ENCODE measurements around the gene SERPINB11. TPM values are rescaled to one million over a fixed set of nuclear protein-coding genes. Genes with fewer than 3 reads are reported as not detected.

The SERPINB11 gene
- total RNA-seq, 2 experiments from 2014 or later, result not detected

DNA sequence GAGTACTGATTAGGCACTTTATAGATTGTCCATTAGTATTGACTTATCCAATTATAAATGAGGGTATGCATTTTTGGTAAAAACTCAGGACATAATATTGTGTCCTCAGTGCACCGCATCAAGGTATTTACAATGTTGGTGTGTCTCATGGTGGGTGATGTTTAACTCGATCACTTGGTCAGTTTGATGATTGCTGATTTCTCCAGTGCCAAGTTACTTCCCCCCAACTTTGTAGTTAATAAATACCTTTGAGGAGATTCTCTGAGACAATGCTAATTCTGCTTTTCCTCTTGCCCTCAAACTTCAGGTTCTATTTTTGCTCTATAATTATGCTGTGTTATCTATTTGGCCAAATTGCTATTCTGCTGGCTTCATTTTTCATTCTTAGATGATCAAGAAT lies 44.2 kb downstream of the SERPINB11 start:
- no peak for ATAC-seq
- ChIA-PET CTCF (no interaction called here), POLR2A (no interaction called here)
- H3K27me3 Mint-ChIP-seq, result no peaks in the 10 kb centered on the region
- no peaks in the 10 kb centered on the region for H3K36me3 Mint-ChIP-seq (ENCODE audit: low read depth)
- TF ChIP-seq, protein P1, sequence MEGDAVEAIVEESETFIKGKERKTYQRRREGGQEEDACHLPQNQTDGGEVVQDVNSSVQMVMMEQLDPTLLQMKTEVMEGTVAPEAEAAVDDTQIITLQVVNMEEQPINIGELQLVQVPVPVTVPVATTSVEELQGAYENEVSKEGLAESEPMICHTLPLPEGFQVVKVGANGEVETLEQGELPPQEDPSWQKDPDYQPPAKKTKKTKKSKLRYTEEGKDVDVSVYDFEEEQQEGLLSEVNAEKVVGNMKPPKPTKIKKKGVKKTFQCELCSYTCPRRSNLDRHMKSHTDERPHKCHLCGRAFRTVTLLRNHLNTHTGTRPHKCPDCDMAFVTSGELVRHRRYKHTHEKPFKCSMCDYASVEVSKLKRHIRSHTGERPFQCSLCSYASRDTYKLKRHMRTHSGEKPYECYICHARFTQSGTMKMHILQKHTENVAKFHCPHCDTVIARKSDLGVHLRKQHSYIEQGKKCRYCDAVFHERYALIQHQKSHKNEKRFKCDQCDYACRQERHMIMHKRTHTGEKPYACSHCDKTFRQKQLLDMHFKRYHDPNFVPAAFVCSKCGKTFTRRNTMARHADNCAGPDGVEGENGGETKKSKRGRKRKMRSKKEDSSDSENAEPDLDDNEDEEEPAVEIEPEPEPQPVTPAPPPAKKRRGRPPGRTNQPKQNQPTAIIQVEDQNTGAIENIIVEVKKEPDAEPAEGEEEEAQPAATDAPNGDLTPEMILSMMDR (IDR thresholded peaks at IDR 0.05), result no peak
- H3K4me1 Mint-ChIP-seq (ENCODE audit: low read depth), result no peaks in the 10 kb centered on the region
- no peaks in the 10 kb centered on the region for H3K9me3 Mint-ChIP-seq
- intact Hi-C loops (cut with micrococcal nuclease), result no loop called here
- DNase-seq, result no peak
- no peak overlapping the region for H3K27ac Mint-ChIP-seq
- H3K4me3 Mint-ChIP-seq, result no peak overlapping the region

DNA sequence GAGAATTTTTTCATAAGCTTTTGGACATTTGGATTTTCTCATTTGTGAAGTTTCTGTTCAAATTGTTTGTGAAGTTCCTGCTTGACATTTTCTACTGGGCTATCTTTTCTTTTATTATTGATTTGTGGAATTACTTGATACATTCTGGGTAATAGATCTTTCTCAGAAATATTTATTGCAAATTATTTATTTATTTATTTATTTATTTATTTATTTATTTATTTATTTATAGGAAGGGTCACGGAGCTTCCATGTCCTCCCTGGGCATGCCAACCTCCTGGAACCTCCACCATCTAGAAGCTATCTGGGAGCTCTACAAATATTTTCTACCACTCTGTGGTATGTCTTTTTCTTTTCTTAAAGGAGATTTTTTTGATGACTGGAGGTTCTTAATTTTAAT lies 46.7 kb downstream of the SERPINB11 start:
- intact Hi-C loops (cut with micrococcal nuclease), result no loop called here
- Mint-ChIP-seq H3K4me1 (ENCODE audit: low read depth) (no peaks in the 10 kb centered on the region), H3K27me3 (peaks cover 1% of the 10 kb centered on the region), H3K4me3 (no peak overlapping the region), H3K27ac (no peak overlapping the region), H3K36me3 (ENCODE audit: low read depth) (no peaks in the 10 kb centered on the region), H3K9me3 (no peaks in the 10 kb centered on the region)
- ATAC-seq (no peak), DNase-seq (no peak)
- CTCF ChIA-PET, result no interaction called here
- TF ChIP-seq, protein P1 (IDR thresholded peaks at IDR 0.05), result no peak
- POLR2A ChIA-PET, result no interaction called here

DNA sequence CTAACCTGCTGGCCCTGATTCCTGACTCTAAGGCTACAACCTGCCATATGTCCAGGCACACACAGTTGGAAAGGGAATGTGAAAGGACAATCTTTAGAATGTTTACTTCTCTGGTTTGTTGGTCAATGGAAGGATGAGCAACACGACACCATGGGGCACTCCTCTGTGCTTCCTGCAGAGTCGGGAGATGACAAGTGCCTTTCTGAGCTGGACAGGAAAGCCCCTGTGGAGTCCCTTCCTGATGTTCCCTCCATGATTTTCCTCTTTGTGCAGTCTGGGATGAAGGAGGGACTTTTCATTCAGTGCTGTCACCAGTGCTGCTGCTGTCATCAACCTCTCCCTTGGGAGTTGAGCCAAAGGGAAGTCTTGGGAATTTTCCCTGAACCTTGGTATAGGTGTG lies 49.9 kb downstream of the SERPINB11 start:
- H3K36me3 Mint-ChIP-seq (ENCODE audit: low read depth), result no peaks in the 10 kb centered on the region
- intact Hi-C loops (cut with micrococcal nuclease), result no loop called here
- peaks cover 1% of the 10 kb centered on the region for H3K27me3 Mint-ChIP-seq
- ATAC-seq, result no peak
- no peak for DNase-seq
- POLR2A ChIA-PET, result interaction anchor here (0.9 kb wide), 1 partner anchor 14 kb away, joined by 3 read pairs; no protein-coding TSS in a partner anchor
- no peaks in the 10 kb centered on the region for H3K9me3 Mint-ChIP-seq
- H3K4me1 Mint-ChIP-seq (ENCODE audit: low read depth), result no peaks in the 10 kb centered on the region
- TF ChIP-seq, protein P1 (IDR thresholded peaks at IDR 0.05), result no peak
- H3K27ac Mint-ChIP-seq, result no peak overlapping the region
- H3K4me3 Mint-ChIP-seq, result no peak overlapping the region
- CTCF ChIA-PET, result no interaction called here

DNA sequence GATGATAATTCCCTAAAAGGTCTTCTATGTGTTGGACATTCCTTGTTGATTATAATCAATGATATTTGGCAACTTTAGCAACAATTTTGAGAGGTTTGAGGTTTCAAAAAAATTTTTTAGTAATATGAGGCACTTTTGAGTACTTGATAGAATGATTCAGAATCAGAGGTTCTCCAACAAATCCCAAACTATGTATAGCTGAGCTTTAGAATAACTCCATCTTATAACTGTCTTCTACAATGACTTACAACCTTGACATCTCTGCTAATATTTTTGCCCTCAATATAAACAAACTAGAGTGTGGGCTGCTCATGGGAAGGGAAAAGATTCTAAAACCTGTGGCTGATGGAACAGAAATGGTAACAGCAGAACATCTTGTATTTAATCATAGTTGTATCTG lies 50.9 kb downstream of the SERPINB11 start:
- intact Hi-C loops (cut with micrococcal nuclease), result no loop called here
- no peak overlapping the region for H3K4me3 Mint-ChIP-seq
- TF ChIP-seq, protein P1 (IDR thresholded peaks at IDR 0.05), result no peak
- no peaks in the 10 kb centered on the region for H3K36me3 Mint-ChIP-seq (ENCODE audit: low read depth)
- no peak overlapping the region for H3K27ac Mint-ChIP-seq
- H3K27me3 Mint-ChIP-seq, result peaks cover 1% of the 10 kb centered on the region
- no peaks in the 10 kb centered on the region for H3K4me1 Mint-ChIP-seq (ENCODE audit: low read depth)
- CTCF ChIA-PET, result no interaction called here
- POLR2A ChIA-PET, result no interaction called here
- no peaks in the 10 kb centered on the region for H3K9me3 Mint-ChIP-seq
- ATAC-seq, result no peak
- no peak for DNase-seq

DNA sequence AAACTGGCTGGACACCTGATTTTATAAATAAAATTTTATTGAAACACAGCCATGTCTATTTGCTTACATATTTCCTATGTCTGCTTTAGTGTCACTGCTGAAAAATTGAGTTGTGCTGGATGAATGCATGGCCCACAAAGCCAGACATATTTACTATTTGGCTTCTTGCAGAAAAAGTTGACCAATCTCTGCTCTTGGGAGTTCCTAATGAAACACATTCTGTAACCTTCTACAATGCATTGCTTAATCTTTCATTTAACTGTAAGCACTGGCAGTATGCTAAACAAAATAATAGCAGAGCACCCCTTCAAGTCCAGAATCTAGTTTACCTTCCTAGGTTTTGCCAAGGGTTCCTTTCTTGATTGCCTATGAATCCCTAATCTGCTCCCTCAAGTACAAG lies 54.8 kb downstream of the SERPINB11 start:
- CTCF ChIA-PET, result no interaction called here
- TF ChIP-seq, protein P1 (IDR thresholded peaks at IDR 0.05), result no peak
- H3K36me3 Mint-ChIP-seq (ENCODE audit: low read depth), result no peaks in the 10 kb centered on the region
- H3K27me3 Mint-ChIP-seq, result peaks cover 1% of the 10 kb centered on the region
- no peak for DNase-seq
- no peaks in the 10 kb centered on the region for H3K4me1 Mint-ChIP-seq (ENCODE audit: low read depth)
- no peak overlapping the region for H3K27ac Mint-ChIP-seq
- intact Hi-C loops (cut with micrococcal nuclease), result no loop called here
- POLR2A ChIA-PET, result no interaction called here
- no peak overlapping the region for H3K4me3 Mint-ChIP-seq
- H3K9me3 Mint-ChIP-seq, result peaks cover 11% of the 10 kb centered on the region
- no peak for ATAC-seq

Data from activated CD8-positive, alpha-beta T cell treated with anti-CD3 and anti-CD28 coated beads for 36 hours (primary cell).